Right cardiac atrium (tissue), 5 donors: ENCODE data around the gene SLC5A3. TPM values are rescaled to one million over a fixed set of nuclear protein-coding genes. Genes with fewer than 3 reads are reported as not detected.
A peak's percentile ranks its signal among the peaks of the same experiment; 100 is the strongest.

Experiments used
- ATAC-seq, 2 donors: fragments of 200-7000 bp; cut with Tn5 transposase; one replicate each; pipeline versions ENCODE4 v1.8.0 to v1.9.1; 2020; ENCODE audit warnings: moderate library complexity in 2 of 2, mild to moderate bottlenecking in 1 of 2
- DNase-seq, 3 donors: peaks; one replicate each; pipeline ENCODE4 v3.0.0-alpha.2; 2020
- H3K27ac ChIP-seq: one replicate; pipeline ENCODE4 v1.5.1; 2013; ENCODE audit warnings: mild to moderate bottlenecking, low read length, control low read depth, moderate library complexity
- H3K27me3 ChIP-seq: one replicate; pipeline ENCODE4 v1.6.1; 2013; ENCODE audit not compliant: control insufficient read depth, insufficient read depth
- H3K4me1 ChIP-seq: one replicate; pipeline ENCODE4 v1.6.1; 2013; ENCODE audit warnings: low read length; ENCODE audit not compliant: control insufficient read depth, insufficient read depth
- H3K4me3 ChIP-seq: one replicate; pipeline ENCODE4 v1.5.1; 2013; ENCODE audit warnings: low read length, control low read depth
- H3K9me3 ChIP-seq: one replicate; pipeline ENCODE4 v1.6.1; 2013; ENCODE audit warnings: low read length; ENCODE audit not compliant: control insufficient read depth
- WGBS: extraction: QIAGEN DNeasy Blood & Tissue Kit; methylation state at CpG from one replicate; pipeline ENCODE4 v1.1.7; 2013; 5-methylcytosine and 5-hydroxymethylcytosine counted together
- intact Hi-C, 4 donors: fragments of 100-400 bp; cut with DNase I; formaldehyde crosslinking; loops; one replicate each; pipeline versions ENCODE4 v1.11.0 to v1.14.0; 2022 to 2023
- polyA plus RNA-seq: library from polyadenylated mRNA; stranded (reverse); fragments of 200-250 nt; gene quantifications from one replicate; pipeline ENCODE4 v1.2.3, GENCODE V29; 2013
- total RNA-seq, 4 donors: library from RNA; stranded (reverse); fragmentation: NEBNext Ultra II Directional; extraction: Animal tissue kit (Norgen Biotek cat#: 25700); gene quantifications; one replicate each; pipeline ENCODE4 v1.2.1, GENCODE V29; 2021
- donor health status: healthy with polysubstance abuse.
- donor health status: DM: no; HTN: yes; CAD: no.
- donor health status: DM: no; HTN: no; CAD: no.
- donor health status: DM: no; HTN: yes; CAD: no; lungs with severe emphysema.
- donor health status: DM: yes; HTN: yes; CAD: no.

Gene SLC5A3
- total and polyA plus RNA-seq, 5 donors, result 2.2 to 11.7 (median 5.7) TPM

- intact Hi-C loops, result loop anchor here in 3 of 4 donors (5.0 to 10.0 kb wide), 3 partner anchors 127 to 137 kb away; no protein-coding TSS in a partner anchor
- no peak overlapping the region for H3K4me3 ChIP-seq
- no peak for ATAC-seq
- peaks cover 5% of the 10 kb centered on the region for H3K4me1 ChIP-seq
- 78% methylated on average over 9 of the region's 9 CpGs for WGBS
- no peak overlapping the region for H3K27ac ChIP-seq
- no peaks in the 10 kb centered on the region for H3K27me3 ChIP-seq
- H3K9me3 ChIP-seq, result no peaks in the 10 kb centered on the region
- DNase-seq, result no peak
Observed at GRCh38 chr21:34071683-34072082, 1.7 kb upstream of the SLC5A3 start.

GRCh38 chr21:34072145-34073031 lies 990 bp upstream of the SLC5A3 start:
- peaks cover 7% of the 10 kb centered on the region for H3K4me1 ChIP-seq
- intact Hi-C loops, result loop anchor here in 3 of 4 donors (5.0 to 10.0 kb wide), 3 partner anchors 128 to 138 kb away; no protein-coding TSS in a partner anchor
- 40% methylated on average over 32 of the region's 32 CpGs for WGBS
- no peaks in the 10 kb centered on the region for H3K9me3 ChIP-seq
- peak overlapping the region; percentile 37 for H3K27ac ChIP-seq
- peak overlapping the region; percentile 68 for H3K4me3 ChIP-seq
- no peaks in the 10 kb centered on the region for H3K27me3 ChIP-seq
- ATAC-seq, result peak; percentile 47 to 73
- DNase-seq, result peak in 1 of 3 donors; percentile 65

GRCh38 chr21:34073749-34074282 lies 438 bp downstream of the SLC5A3 start:
- intact Hi-C loops, result loop anchor here in 3 of 4 donors (5.0 to 10.0 kb wide), 3 partner anchors 128 to 139 kb away; no protein-coding TSS in a partner anchor
- Histone ChIP-seq H3K27me3 (no peaks in the 10 kb centered on the region), H3K4me1 (peaks cover 7% of the 10 kb centered on the region), H3K27ac (peak overlapping the region; percentile 76), H3K9me3 (no peaks in the 10 kb centered on the region), H3K4me3 (peak overlapping the region; percentile 68)
- DNase-seq, result peak; percentile 55 to 85 (median 78)
- peak; percentile 60 to 72 for ATAC-seq
- WGBS, result under 1% methylated on average over 95 of the region's 95 CpGs

- no peaks in the 10 kb centered on the region for H3K27me3 ChIP-seq
- ATAC-seq (no peak), DNase-seq (peak in 1 of 3 donors; percentile 56)
- whole genome bisulfite sequencing, result 21% methylated on average over 32 of the region's 32 CpGs
- H3K4me3 ChIP-seq, result peak overlapping the region; percentile 68
- intact Hi-C loops, result loop anchor here in 3 of 4 donors (5.0 to 10.0 kb wide), 3 partner anchors 128 to 140 kb away; no protein-coding TSS in a partner anchor
- H3K27ac ChIP-seq, result no peak overlapping the region
- H3K4me1 ChIP-seq, result peaks cover 7% of the 10 kb centered on the region
- H3K9me3 ChIP-seq, result no peaks in the 10 kb centered on the region
Observed at GRCh38 chr21:34074283-34075090, 1.1 kb downstream of the SLC5A3 start.

GRCh38 chr21:34075091-34075425 lies 1.7 kb downstream of the SLC5A3 start:
- no peaks in the 10 kb centered on the region for H3K9me3 ChIP-seq
- peak overlapping the region; percentile 68 for H3K4me3 ChIP-seq
- H3K27ac ChIP-seq, result no peak overlapping the region
- DNase-seq (no peak), ATAC-seq (no peak)
- H3K27me3 ChIP-seq, result no peaks in the 10 kb centered on the region
- H3K4me1 ChIP-seq, result peaks cover 10% of the 10 kb centered on the region
- WGBS, result 67% methylated on average over 2 of the region's 2 CpGs
- intact Hi-C loops, result loop anchor here in 3 of 4 donors (5.0 to 10.0 kb wide), 3 partner anchors 127 to 140 kb away; no protein-coding TSS in a partner anchor

- intact Hi-C loops, result loop anchor here in 3 of 4 donors (5.0 to 10.0 kb wide), 3 partner anchors 126 to 141 kb away; no protein-coding TSS in a partner anchor
- H3K4me3 ChIP-seq, result peak overlapping the region; percentile 68
- H3K27ac ChIP-seq, result no peak overlapping the region
- WGBS, result 70% methylated on average over 9 of the region's 9 CpGs
- ATAC-seq (no peak), DNase-seq (no peak)
- H3K9me3 ChIP-seq, result no peaks in the 10 kb centered on the region
- no peaks in the 10 kb centered on the region for H3K27me3 ChIP-seq
- peaks cover 11% of the 10 kb centered on the region for H3K4me1 ChIP-seq
Observed at GRCh38 chr21:34075760-34076660, 2.6 kb downstream of the SLC5A3 start.

GRCh38 chr21:34076835-34077234 lies 3.5 kb downstream of the SLC5A3 start:
- peaks cover 11% of the 10 kb centered on the region for H3K4me1 ChIP-seq
- intact Hi-C loops, result loop anchor here in 3 of 4 donors (5.0 to 10.0 kb wide), 3 partner anchors 125 to 142 kb away; no protein-coding TSS in a partner anchor
- ATAC-seq, result no peak
- H3K4me3 ChIP-seq, result no peak overlapping the region
- no peaks in the 10 kb centered on the region for H3K9me3 ChIP-seq
- H3K27ac ChIP-seq, result no peak overlapping the region
- H3K27me3 ChIP-seq, result no peaks in the 10 kb centered on the region
- WGBS, result 96% methylated on average over 1 of the region's 1 CpG
- DNase-seq, result no peak

- intact Hi-C loops, result loop anchor here in 3 of 4 donors (5.0 to 10.0 kb wide), 3 partner anchors 124 to 143 kb away; no protein-coding TSS in a partner anchor
- Histone ChIP-seq H3K4me1 (peaks cover 11% of the 10 kb centered on the region), H3K9me3 (no peaks in the 10 kb centered on the region), H3K4me3 (peak overlapping the region; percentile 32), H3K27ac (no peak overlapping the region), H3K27me3 (no peaks in the 10 kb centered on the region)
- ATAC-seq (no peak), DNase-seq (no peak)
- WGBS, result 54% methylated on average over 1 of the region's 1 CpG
Observed at GRCh38 chr21:34077888-34078287, 4.5 kb downstream of the SLC5A3 start.

- Histone ChIP-seq H3K27me3 (no peaks in the 10 kb centered on the region), H3K27ac (no peak overlapping the region), H3K4me3 (no peak overlapping the region), H3K9me3 (no peaks in the 10 kb centered on the region), H3K4me1 (peaks cover 13% of the 10 kb centered on the region)
- no peak for DNase-seq
- WGBS, result 49% methylated on average over 2 of the region's 2 CpGs
- no peak for ATAC-seq
- intact Hi-C loops, result loop anchor here in 3 of 4 donors (5.0 to 10.0 kb wide), 3 partner anchors 123 to 144 kb away; no protein-coding TSS in a partner anchor
Observed at GRCh38 chr21:34078915-34079314, 5.5 kb downstream of the SLC5A3 start.

GRCh38 chr21:34080710-34081109 lies 7.3 kb downstream of the SLC5A3 start:
- no peak overlapping the region for H3K4me3 ChIP-seq
- H3K27me3 ChIP-seq, result no peaks in the 10 kb centered on the region
- H3K4me1 ChIP-seq, result peaks cover 8% of the 10 kb centered on the region
- H3K9me3 ChIP-seq, result no peaks in the 10 kb centered on the region
- DNase-seq, result no peak
- no peak overlapping the region for H3K27ac ChIP-seq
- 98% methylated on average over 5 of the region's 5 CpGs for WGBS
- no peak for ATAC-seq
- intact Hi-C loops, result no loop called here
